NOMO-1 (cell line): ENCODE results near the gene KREMEN1.

Experiments used
- DNase-seq, 2 experiments: peaks; one replicate each; lab custom pipeline; 2025; ENCODE audit not compliant: unreplicated experiment in 2 of 2; lab: John Stamatoyannopoulos, UW

KREMEN1 gene

GRCh38 chr22:29048822-29049654 is 23.8 kb upstream of the KREMEN1 start:
- DNase-seq, result no peak

GRCh38 chr22:29049655-29050263 is 23.1 kb upstream of the KREMEN1 start:
- no peak for DNase-seq

GRCh38 chr22:29050457-29050856 is 22.4 kb upstream of the KREMEN1 start:
- DNase-seq, result no peak

GRCh38 chr22:29053048-29053702 is 19.7 kb upstream of the KREMEN1 start:
- DNase-seq, result no peak

- no peak for DNase-seq
Measured at GRCh38 chr22:29054251-29054767, 18.5 kb upstream of the KREMEN1 start.

GRCh38 chr22:29055192-29055830 is 17.5 kb upstream of the KREMEN1 start:
- no peak for DNase-seq

GRCh38 chr22:29056472-29056871 is 16.4 kb upstream of the KREMEN1 start:
- no peak for DNase-seq

GRCh38 chr22:29060251-29060869 is 12.5 kb upstream of the KREMEN1 start:
- no peak for DNase-seq

- no peak for DNase-seq
Measured at GRCh38 chr22:29060931-29061330, 11.9 kb upstream of the KREMEN1 start.

- no peak for DNase-seq
Measured at GRCh38 chr22:29061773-29062172, 11.1 kb upstream of the KREMEN1 start, which contains the start of gene C22orf31. C22orf31 (minus strand) TSS chr22:29061831; CDS start chr22:29061792, 39 bp downstream.

GRCh38 chr22:29062286-29062821 is 10.5 kb upstream of the KREMEN1 start:
- DNase-seq, result no peak

- peak in 1 of 2 experiments; percentile 10 for DNase-seq
Measured at GRCh38 chr22:29065468-29066190, 7.2 kb upstream of the KREMEN1 start.

- no peak for DNase-seq
Measured at GRCh38 chr22:29069463-29069862, 3.4 kb upstream of the KREMEN1 start.

GRCh38 chr22:29070490-29070889 is 2.3 kb upstream of the KREMEN1 start:
- DNase-seq, result no peak

GRCh38 chr22:29071261-29072045 is 1.4 kb upstream of the KREMEN1 start:
- no peak for DNase-seq

GRCh38 chr22:29072193-29072978 is 449 bp upstream of the KREMEN1 start:
- peak; percentile 52 to 72 for DNase-seq

- DNase-seq, result no peak
Measured at GRCh38 chr22:29073618-29074275, 912 bp downstream of the KREMEN1 start.
